Measurements from ENCODE around the gene TMED8. TPM values are rescaled to one million over a fixed set of nuclear protein-coding genes. Genes with fewer than 3 reads are reported as not detected.

TMED8 gene
- total and polyA plus RNA-seq, 7 donors, result 1.8 to 15.3 (median 13.6) TPM

DNA sequence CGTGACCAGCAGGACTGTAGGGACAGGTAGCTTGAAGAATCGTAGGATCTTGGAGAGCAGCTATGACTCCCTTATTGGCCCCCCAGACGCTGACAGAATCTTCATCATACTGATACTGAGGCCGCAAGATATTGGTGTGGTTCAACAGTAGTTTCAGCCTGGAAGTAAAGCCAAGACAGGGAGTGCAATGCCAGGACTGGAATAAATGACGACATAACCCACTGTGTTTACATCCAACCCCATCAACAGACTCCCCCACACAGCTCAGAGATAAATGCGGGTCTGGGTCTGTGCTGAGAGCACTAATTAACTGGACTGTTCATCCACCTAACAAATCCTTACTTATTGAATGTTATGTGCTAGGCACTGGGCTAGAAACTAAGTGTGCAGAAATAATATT lies 29.8 kb upstream of the TMED8 start:
- no peaks in the 10 kb centered on the region for H3K4me1 ChIP-seq
- no peaks in the 10 kb centered on the region for H3K36me3 ChIP-seq
- TF ChIP-seq POLR2AphosphoS5 (IDR thresholded peaks at IDR 0.05) (no peak), EP300 (IDR thresholded peaks at IDR 0.05) (no peak), POLR2A (IDR thresholded peaks at IDR 0.05) (no peak)
- TF ChIP-seq, protein P1, sequence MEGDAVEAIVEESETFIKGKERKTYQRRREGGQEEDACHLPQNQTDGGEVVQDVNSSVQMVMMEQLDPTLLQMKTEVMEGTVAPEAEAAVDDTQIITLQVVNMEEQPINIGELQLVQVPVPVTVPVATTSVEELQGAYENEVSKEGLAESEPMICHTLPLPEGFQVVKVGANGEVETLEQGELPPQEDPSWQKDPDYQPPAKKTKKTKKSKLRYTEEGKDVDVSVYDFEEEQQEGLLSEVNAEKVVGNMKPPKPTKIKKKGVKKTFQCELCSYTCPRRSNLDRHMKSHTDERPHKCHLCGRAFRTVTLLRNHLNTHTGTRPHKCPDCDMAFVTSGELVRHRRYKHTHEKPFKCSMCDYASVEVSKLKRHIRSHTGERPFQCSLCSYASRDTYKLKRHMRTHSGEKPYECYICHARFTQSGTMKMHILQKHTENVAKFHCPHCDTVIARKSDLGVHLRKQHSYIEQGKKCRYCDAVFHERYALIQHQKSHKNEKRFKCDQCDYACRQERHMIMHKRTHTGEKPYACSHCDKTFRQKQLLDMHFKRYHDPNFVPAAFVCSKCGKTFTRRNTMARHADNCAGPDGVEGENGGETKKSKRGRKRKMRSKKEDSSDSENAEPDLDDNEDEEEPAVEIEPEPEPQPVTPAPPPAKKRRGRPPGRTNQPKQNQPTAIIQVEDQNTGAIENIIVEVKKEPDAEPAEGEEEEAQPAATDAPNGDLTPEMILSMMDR (IDR thresholded peaks at IDR 0.05), result no peak
- DNase-seq, result no peak
- H3K9me3 ChIP-seq, result no peaks in the 10 kb centered on the region
- intact Hi-C loops (cut with DNase I), result no loop called here
- WGBS, 2 donors, result 50 to 84% methylated on average over 6 of the region's 6 CpGs
- no peaks in the 10 kb centered on the region for H3K27me3 ChIP-seq
- H3K4me3 ChIP-seq, result no peak overlapping the region
- no peak overlapping the region for H3K27ac ChIP-seq

GRCh38 chr14:77406086-77406485 lies 29.2 kb upstream of the TMED8 start:
- no peaks in the 10 kb centered on the region for H3K4me1 ChIP-seq
- no peaks in the 10 kb centered on the region for H3K27me3 ChIP-seq
- H3K9me3 ChIP-seq, result no peaks in the 10 kb centered on the region
- 65 to 79% methylated on average over 3 of the region's 3 CpGs for WGBS, 2 donors
- TF ChIP-seq POLR2A (IDR thresholded peaks at IDR 0.05), result no peak
- no peak for TF ChIP-seq EP300 (IDR thresholded peaks at IDR 0.05)
- TF ChIP-seq POLR2AphosphoS5 (IDR thresholded peaks at IDR 0.05), result no peak
- TF ChIP-seq, protein P1 (IDR thresholded peaks at IDR 0.05), result no peak
- no peaks in the 10 kb centered on the region for H3K36me3 ChIP-seq
- H3K27ac ChIP-seq, result no peak overlapping the region
- no peak overlapping the region for H3K4me3 ChIP-seq
- no peak for DNase-seq
- intact Hi-C loops (cut with DNase I), result no loop called here

GRCh38 chr14:77403768-77404167 lies 26.9 kb upstream of the TMED8 start:
- 90 to 94% methylated on average over 3 of the region's 3 CpGs for WGBS, 2 donors
- DNase-seq, result no peak
- intact Hi-C loops (cut with DNase I), result no loop called here
- Histone ChIP-seq H3K27me3 (no peaks in the 10 kb centered on the region), H3K9me3 (no peaks in the 10 kb centered on the region), H3K27ac (no peak overlapping the region), H3K4me1 (no peaks in the 10 kb centered on the region), H3K4me3 (no peak overlapping the region), H3K36me3 (no peaks in the 10 kb centered on the region)
- TF ChIP-seq, protein P1 (IDR thresholded peaks at IDR 0.05), result no peak
- no peak for TF ChIP-seq POLR2A (IDR thresholded peaks at IDR 0.05)
- TF ChIP-seq EP300 (IDR thresholded peaks at IDR 0.05), result no peak
- TF ChIP-seq POLR2AphosphoS5 (IDR thresholded peaks at IDR 0.05), result no peak

GRCh38 chr14:77400216-77400615 lies 23.3 kb upstream of the TMED8 start:
- TF ChIP-seq, protein P1 (IDR thresholded peaks at IDR 0.05), result no peak
- TF ChIP-seq POLR2A (IDR thresholded peaks at IDR 0.05), result no peak
- TF ChIP-seq POLR2AphosphoS5 (IDR thresholded peaks at IDR 0.05), result no peak
- no peak for TF ChIP-seq EP300 (IDR thresholded peaks at IDR 0.05)

DNA sequence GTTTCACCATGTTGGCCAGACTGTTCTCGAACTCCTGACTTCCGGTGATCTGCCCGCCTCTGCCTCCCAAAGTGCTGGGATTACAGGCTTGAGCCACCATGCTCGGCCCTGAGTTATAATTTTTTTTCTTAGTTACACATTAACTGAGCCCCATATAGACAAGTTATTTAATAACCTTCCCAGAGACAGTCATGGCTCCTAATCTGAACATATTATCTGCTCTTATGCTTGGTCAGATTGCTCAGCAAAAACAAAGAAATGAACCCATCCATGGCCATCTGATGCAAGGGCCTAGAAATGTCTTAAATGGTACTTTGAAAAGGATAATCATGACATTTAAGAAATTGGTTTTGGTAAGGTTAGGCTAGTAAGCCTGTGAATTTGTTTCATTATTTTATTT lies 13.3 kb upstream of the TMED8 start:
- Histone ChIP-seq H3K9me3 (no peaks in the 10 kb centered on the region), H3K27ac (no peak overlapping the region), H3K4me3 (no peak overlapping the region), H3K4me1 (no peaks in the 10 kb centered on the region), H3K36me3 (no peaks in the 10 kb centered on the region), H3K27me3 (no peaks in the 10 kb centered on the region)
- no peak for DNase-seq
- TF ChIP-seq, protein P1 (IDR thresholded peaks at IDR 0.05), result no peak
- TF ChIP-seq EP300 (IDR thresholded peaks at IDR 0.05), result no peak
- TF ChIP-seq POLR2AphosphoS5 (IDR thresholded peaks at IDR 0.05), result no peak
- TF ChIP-seq POLR2A (IDR thresholded peaks at IDR 0.05), result no peak
- WGBS, 2 donors, result 26 to 75% methylated on average over 4 of the region's 4 CpGs
- intact Hi-C loops (cut with DNase I), result no loop called here

More at GRCh38 chr14:77400216-77400615, 23.3 kb upstream of the TMED8 start:
- H3K9me3 ChIP-seq, result no peaks in the 10 kb centered on the region
- no peak for DNase-seq
- H3K4me3 ChIP-seq, result no peak overlapping the region
- 82 to 91% methylated on average over 6 of the region's 6 CpGs for WGBS, 2 donors
- intact Hi-C loops (cut with DNase I), result no loop called here
- no peak overlapping the region for H3K27ac ChIP-seq
- no peaks in the 10 kb centered on the region for H3K4me1 ChIP-seq
- H3K36me3 ChIP-seq, result no peaks in the 10 kb centered on the region
- H3K27me3 ChIP-seq, result no peaks in the 10 kb centered on the region

All from sigmoid colon (tissue), 7 donors.